Measurements from ENCODE around the gene CCDC38. TPM values are rescaled to one million over a fixed set of nuclear protein-coding genes. Genes with fewer than 3 reads are reported as not detected.
"Not testable (repeated sequence)": the region's sequence is repeated elsewhere in the genome, so short reads cannot be mapped to it uniquely, and the experiment has no call there.

CCDC38 gene
- under 1 TPM; 0.21 to 0.37 (median 0.35) TPM for polyA plus RNA-seq (ENCODE audit: insufficient read length in 3 of 3)

- peak; percentile 27 to 56 (median 45) for DNase-seq (ENCODE audit: low read depth in 3 of 3, low spot score in 2 of 3)
Observed at GRCh38 chr12:95942524-95943329, at the start of gene CCDC38. Gene CCDC38, minus strand, starts transcription at chr12:95942614. Its CDS starts 6,105 bp downstream, at chr12:95936509.

DNA sequence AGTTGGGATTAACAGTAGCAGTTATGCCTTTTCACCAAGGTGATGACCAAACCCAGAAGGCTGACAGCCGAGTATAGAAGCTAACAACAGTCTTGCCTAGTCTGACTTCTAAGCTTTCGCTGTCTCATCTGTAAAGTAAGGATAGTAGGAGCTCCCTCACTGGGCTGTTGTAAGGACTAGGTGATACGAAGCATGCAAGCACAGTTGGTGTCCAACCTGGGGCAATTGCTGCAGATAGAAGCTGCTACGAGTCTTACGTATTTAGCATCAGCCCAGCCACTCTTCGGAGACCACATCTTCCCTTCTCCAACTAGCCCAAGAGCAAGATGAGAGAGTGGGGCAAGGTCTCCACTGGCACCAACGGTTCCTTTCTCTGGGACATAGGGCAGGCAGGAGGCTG lies 47.7 kb upstream of the CCDC38 start:
- DNase-seq (ENCODE audit: low read depth in 3 of 3, low spot score in 2 of 3): no peak

GRCh38 chr12:95989504-95990123 lies 47.2 kb upstream of the CCDC38 start:
- no peak for DNase-seq (ENCODE audit: low read depth in 3 of 3, low spot score in 2 of 3)

GRCh38 chr12:95988506-95989275 lies 46.3 kb upstream of the CCDC38 start:
- DNase-seq (ENCODE audit: low read depth in 3 of 3, low spot score in 2 of 3): no peak

- DNase-seq (ENCODE audit: low read depth in 3 of 3, low spot score in 2 of 3): no peak
Observed at GRCh38 chr12:95986635-95987570, 44.5 kb upstream of the CCDC38 start.

GRCh38 chr12:95984682-95985081 lies 42.3 kb upstream of the CCDC38 start:
- no peak for DNase-seq (ENCODE audit: low read depth in 3 of 3, low spot score in 2 of 3)

GRCh38 chr12:95982602-95983001 lies 40.2 kb upstream of the CCDC38 start:
- DNase-seq (ENCODE audit: low read depth in 3 of 3, low spot score in 2 of 3): no peak

GRCh38 chr12:95980437-95980836 lies 38.0 kb upstream of the CCDC38 start:
- no peak for DNase-seq (ENCODE audit: low read depth in 3 of 3, low spot score in 2 of 3)

DNA sequence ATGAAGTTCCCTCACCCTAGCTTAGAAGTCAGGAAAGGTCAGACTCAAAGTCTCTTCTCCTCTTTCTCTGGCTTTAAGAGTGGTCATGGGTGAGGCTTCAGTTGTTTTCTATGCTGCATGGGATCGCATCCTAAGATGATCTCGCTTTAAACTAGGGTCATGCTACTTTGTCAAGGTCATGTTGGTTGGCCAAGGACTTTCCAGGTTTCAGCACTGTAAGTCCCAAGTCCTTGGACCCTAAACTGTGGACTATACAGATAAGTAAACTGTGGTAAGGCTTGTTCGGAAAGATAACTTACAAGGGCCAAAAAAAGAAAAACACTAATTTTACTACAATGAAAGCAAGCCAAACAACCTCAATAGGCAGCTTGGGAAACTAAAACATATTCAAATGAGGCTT lies 36.4 kb upstream of the CCDC38 start:
- DNase-seq (ENCODE audit: low read depth in 3 of 3, low spot score in 2 of 3): no peak

DNA sequence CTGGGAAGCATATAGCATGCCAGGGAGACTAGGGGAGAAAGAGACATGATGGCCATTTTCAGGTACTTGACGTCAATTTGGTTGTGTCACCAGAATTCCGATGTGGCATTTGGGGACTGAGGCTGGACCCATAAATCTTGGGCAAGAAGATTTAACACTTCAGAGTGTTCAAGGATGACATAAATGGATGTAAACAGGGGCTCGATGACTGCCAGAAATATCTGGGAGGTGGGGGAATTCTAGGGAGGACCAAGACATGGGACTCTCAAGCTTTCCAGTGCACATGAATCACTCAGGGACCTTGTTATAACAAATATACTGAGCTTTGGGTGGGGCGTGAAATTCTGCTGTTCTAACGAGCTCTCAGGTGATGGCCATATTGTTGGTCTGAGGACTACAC lies 35.9 kb upstream of the CCDC38 start:
- DNase-seq (ENCODE audit: low read depth in 3 of 3, low spot score in 2 of 3): no peak

DNA sequence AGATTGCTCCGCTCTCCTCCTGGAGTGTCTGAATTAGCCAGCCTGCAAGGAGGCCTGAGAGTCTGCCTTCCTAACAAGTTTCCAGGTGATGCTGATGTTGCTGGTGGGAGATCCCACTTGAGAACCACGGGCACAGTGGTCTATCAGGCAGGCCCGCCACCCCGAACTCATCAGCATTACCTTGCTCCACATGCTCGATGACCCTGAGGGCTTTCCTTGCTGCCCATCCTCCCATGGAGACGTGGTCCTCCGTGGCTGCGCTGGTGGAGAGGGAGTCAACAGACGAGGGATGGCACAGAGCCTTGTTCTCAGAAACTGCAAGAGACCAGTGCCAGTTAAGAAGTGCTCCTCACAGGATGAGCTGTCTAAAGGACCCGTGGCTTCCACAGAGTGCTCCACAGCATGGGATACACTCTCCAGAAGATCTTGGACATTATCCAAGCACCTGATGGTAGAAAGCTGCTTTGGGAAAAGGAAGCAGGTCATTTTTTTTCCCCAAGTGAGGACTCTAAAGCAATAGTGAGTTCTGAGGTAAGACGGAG lies 35.4 kb upstream of the CCDC38 start:
- DNase-seq (ENCODE audit: low read depth in 3 of 3, low spot score in 2 of 3): no peak

GRCh38 chr12:95976416-95976832 lies 34.0 kb upstream of the CCDC38 start:
- no peak for DNase-seq (ENCODE audit: low read depth in 3 of 3, low spot score in 2 of 3)

DNA sequence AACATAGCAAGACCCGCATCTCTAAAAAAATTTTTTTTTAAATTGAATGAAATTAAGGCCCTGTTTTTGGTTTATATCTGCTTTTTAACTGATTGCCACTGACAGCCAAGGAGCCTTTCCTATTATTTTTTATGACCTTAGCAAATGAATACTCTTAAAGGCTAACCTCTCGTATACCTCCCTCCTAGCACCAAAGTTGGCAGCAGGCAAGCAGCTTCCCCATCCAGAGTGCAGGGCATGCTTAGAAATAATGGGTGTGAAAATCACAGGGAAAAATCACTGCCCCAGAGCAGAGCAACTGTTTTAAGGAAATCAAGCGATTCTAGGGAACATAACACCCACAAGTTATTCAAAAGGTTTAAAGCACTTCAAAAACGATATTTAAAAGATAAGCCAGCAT lies 33.1 kb upstream of the CCDC38 start:
- DNase-seq (ENCODE audit: low read depth in 3 of 3, low spot score in 2 of 3): no peak

- peak in 1 of 3 donors; percentile 18 for DNase-seq (ENCODE audit: low read depth in 3 of 3, low spot score in 2 of 3)
Observed at GRCh38 chr12:95974358-95974757, 31.9 kb upstream of the CCDC38 start.

DNA sequence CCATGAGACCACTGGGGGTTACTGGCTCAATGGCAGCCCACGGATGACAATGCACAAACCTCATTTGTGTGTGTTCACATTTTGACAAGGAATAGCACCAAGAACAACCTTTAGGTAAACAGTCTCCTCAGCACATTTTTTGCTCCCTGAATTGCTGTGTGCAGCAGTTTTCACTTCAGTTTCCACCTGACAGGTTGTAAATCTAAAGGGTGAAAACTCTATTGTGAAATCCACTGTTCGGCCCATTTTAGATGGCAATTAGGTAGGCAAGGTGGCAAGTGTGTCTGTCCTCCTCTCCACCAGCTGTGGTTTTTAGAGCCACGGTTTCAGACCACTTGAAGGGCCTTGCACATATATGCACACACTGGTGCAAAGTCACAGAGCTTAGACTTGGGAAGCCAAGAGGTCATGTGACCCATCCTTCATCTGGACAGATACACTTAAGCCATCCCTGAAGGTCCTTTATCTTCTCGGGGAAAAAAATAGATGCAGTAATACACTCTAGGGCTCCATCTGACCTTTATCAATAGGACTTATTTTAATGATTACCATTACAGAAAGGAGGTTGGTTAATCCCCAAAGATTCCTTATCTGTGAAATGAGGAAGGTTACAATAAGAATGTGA lies 30.5 kb upstream of the CCDC38 start:
- no peak for DNase-seq (ENCODE audit: low read depth in 3 of 3, low spot score in 2 of 3)

- no peak for DNase-seq (ENCODE audit: low read depth in 3 of 3, low spot score in 2 of 3)
Observed at GRCh38 chr12:95970905-95971304, 28.5 kb upstream of the CCDC38 start.

- not testable (repeated sequence) for DNase-seq (ENCODE audit: low read depth in 3 of 3, low spot score in 2 of 3)
Observed at GRCh38 chr12:95969116-95969515, 26.7 kb upstream of the CCDC38 start.

DNA sequence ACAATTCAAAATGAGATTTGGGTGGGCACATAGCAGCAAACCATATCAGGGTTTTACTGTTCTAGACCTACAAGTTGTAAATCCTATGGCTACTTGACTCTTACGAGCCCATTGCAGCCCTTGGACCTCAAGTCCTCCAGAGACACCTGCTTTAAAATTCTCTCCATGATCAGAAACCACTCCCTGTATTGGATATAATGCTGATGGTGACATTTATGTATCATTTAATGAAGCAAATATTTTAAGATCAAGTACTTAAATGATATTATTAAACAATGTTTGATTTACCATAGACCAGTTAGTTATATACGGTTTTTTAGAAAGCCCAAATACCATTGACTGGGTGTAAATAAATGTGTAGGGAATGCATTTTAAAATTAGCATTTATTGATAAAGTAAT lies 24.9 kb upstream of the CCDC38 start:
- DNase-seq (ENCODE audit: low read depth in 3 of 3, low spot score in 2 of 3): no peak

GRCh38 chr12:95966287-95966870 lies 24.0 kb upstream of the CCDC38 start:
- DNase-seq (ENCODE audit: low read depth in 3 of 3, low spot score in 2 of 3): no peak

Measured in right renal cortex interstitium (tissue), 3 donors.